Measurements from ENCODE around the gene DPP10. TPM values are rescaled to one million over a fixed set of nuclear protein-coding genes. Genes with fewer than 3 reads are reported as not detected.
"Not testable (repeated sequence)": the region's sequence is repeated elsewhere in the genome, so short reads cannot be mapped to it uniquely, and the experiment has no call there.

Gene DPP10
- total RNA-seq, 2 donors from 2014 or later: not detected

GRCh38 chr2:115071534-115071933 is 629.1 kb downstream of the DPP10 start:
- Mint-ChIP-seq H3K27me3 (ENCODE audit: low read depth) (no peaks in the 10 kb centered on the region), H3K4me3 (no peak overlapping the region), H3K9me3 (peaks cover 5 to 10% of the 10 kb centered on the region in 2 donors), H3K27ac (no peak overlapping the region), H3K36me3 (ENCODE audit: insufficient read depth in 2 of 2) (peaks cover 0 to 4% of the 10 kb centered on the region in 2 donors), H3K4me1 (ENCODE audit: low read depth) (no peaks in the 10 kb centered on the region)
- DNase-seq: no peak
- no peak for ATAC-seq (replicated peaks in 1 of 2)

DNA sequence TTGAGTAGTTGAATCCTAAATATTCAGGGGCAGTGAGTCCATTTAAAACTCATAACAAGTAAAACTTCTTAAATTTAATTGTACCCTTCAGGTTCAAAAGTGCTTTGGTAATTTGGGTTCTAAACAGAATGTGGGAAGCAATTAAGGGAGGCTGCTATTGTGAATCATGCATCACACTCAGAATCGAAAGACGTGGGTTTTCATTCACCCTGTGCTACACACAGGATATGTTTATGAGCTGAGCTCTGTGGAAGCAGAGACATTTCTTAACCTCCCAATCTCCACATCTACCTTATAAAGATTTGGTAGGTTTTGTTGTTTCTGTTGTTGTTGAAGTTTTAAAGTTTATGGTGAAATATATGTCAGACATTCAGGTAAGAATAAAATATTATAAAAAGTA is 633.4 kb downstream of the DPP10 start:
- H3K27me3 Mint-ChIP-seq (ENCODE audit: low read depth): no peaks in the 10 kb centered on the region
- H3K4me1 Mint-ChIP-seq (ENCODE audit: low read depth): no peaks in the 10 kb centered on the region
- H3K27ac Mint-ChIP-seq: no peak overlapping the region
- H3K4me3 Mint-ChIP-seq: no peak overlapping the region
- H3K9me3 Mint-ChIP-seq: peaks cover 0 to 10% of the 10 kb centered on the region in 2 donors
- no peak for ATAC-seq (replicated peaks in 1 of 2)
- no peak for DNase-seq
- no peaks in the 10 kb centered on the region for H3K36me3 Mint-ChIP-seq (ENCODE audit: insufficient read depth in 2 of 2)

GRCh38 chr2:115077626-115078025 is 635.2 kb downstream of the DPP10 start:
- no peak overlapping the region for H3K4me3 Mint-ChIP-seq
- no peaks in the 10 kb centered on the region for H3K4me1 Mint-ChIP-seq (ENCODE audit: low read depth)
- ATAC-seq (replicated peaks in 1 of 2) (no peak), DNase-seq (no peak)
- peaks cover 0 to 8% of the 10 kb centered on the region in 2 donors for H3K9me3 Mint-ChIP-seq
- no peak overlapping the region for H3K27ac Mint-ChIP-seq
- H3K36me3 Mint-ChIP-seq (ENCODE audit: insufficient read depth in 2 of 2): no peaks in the 10 kb centered on the region
- no peaks in the 10 kb centered on the region for H3K27me3 Mint-ChIP-seq (ENCODE audit: low read depth)

- Mint-ChIP-seq H3K36me3 (ENCODE audit: insufficient read depth in 2 of 2) (no peaks in the 10 kb centered on the region), H3K4me3 (no peak overlapping the region), H3K27ac (no peak overlapping the region), H3K4me1 (ENCODE audit: low read depth) (no peaks in the 10 kb centered on the region), H3K27me3 (ENCODE audit: low read depth) (no peaks in the 10 kb centered on the region), H3K9me3 (peaks cover 2 to 3% of the 10 kb centered on the region in 2 donors)
- ATAC-seq (replicated peaks in 1 of 2) (no peak), DNase-seq (no peak)
These were observed 640.8 kb downstream of the DPP10 start for GRCh38 chr2:115083225-115083624.

DNA sequence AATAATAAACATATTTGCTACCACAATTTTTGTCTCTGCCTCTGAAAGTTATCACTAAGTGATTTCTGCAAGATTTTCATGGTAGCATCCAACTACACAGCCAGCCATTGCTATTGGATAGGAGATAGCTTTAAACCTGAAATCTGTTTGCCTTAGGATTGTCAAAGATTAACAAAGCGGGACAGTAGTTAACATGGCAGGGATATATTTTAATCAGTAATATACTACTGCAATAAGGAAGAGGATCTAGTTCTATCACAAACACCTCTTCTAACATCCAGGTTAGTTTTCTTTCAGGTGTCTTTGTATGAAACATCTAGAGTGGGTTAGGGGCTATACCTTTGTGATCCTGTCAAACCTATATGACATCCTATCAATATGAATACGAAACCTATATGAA is 641.3 kb downstream of the DPP10 start:
- H3K4me1 Mint-ChIP-seq (ENCODE audit: low read depth): no peaks in the 10 kb centered on the region
- no peak for ATAC-seq (replicated peaks in 1 of 2)

DNA sequence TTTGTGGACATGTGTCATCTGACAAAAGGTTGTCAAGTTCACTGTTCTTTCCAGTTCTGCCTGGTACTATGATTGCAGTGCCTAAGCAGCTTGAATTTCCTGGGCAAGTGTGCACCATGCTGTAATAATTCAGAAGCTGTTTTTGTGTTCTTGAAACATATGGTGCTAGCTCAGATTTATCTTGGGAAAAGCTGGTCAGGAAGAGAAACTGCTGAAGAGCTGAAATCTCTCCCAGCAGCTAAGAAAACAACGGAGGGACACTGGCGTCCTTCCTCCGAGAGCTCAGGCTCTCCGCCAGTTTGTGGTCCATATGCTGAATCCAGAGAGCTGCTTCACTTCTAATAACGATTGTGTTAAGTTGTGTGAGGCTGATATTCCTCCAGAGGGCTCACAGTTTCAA is 642.0 kb downstream of the DPP10 start:
- H3K4me3 Mint-ChIP-seq: no peak overlapping the region
- H3K36me3 Mint-ChIP-seq (ENCODE audit: insufficient read depth in 2 of 2): no peaks in the 10 kb centered on the region
- H3K27ac Mint-ChIP-seq: no peak overlapping the region
- peaks cover 8% of the 10 kb centered on the region in 2 donors for H3K9me3 Mint-ChIP-seq
- ATAC-seq (replicated peaks in 1 of 2) (no peak), DNase-seq (no peak)
- H3K27me3 Mint-ChIP-seq (ENCODE audit: low read depth): no peaks in the 10 kb centered on the region
- H3K4me1 Mint-ChIP-seq (ENCODE audit: low read depth): no peaks in the 10 kb centered on the region

More for the DNA sequence above, 641.3 kb downstream of the DPP10 start:
- Mint-ChIP-seq H3K27ac (no peak overlapping the region), H3K4me3 (no peak overlapping the region), H3K9me3 (peaks cover 2 to 3% of the 10 kb centered on the region in 2 donors), H3K36me3 (ENCODE audit: insufficient read depth in 2 of 2) (no peaks in the 10 kb centered on the region), H3K27me3 (ENCODE audit: low read depth) (no peaks in the 10 kb centered on the region)
- DNase-seq: no peak

DNA sequence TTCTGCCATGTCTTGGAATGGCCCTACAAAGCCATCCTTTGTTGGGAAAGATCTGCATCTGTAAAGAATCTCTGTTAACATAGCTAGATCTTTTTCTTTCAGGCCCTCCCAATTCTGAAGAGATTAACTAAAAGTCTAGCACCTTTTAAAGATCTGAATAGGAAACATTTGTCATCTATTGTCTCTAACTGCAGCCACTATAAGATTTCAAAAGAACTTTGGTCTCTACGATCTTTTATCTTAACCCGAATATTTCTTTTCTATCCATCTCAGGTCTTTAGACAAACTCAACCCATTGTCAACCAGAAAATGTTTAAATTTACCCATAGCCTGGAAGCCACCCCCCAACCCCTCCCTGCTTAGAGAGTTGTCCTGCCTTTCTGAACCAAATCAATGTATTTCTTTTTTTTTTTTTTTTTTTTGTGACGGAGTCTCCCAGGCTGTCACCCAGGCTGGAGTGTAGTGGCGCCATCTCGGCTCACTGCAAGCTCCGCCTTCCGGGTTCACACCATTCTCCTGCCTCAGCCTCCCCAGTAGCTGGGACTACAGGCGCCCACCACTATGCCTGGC is 643.7 kb downstream of the DPP10 start:
- not testable (repeated sequence) for H3K4me3 Mint-ChIP-seq; H3K27ac Mint-ChIP-seq; ATAC-seq (replicated peaks in 1 of 2); DNase-seq; H3K4me1 Mint-ChIP-seq (ENCODE audit: low read depth); H3K27me3 Mint-ChIP-seq (ENCODE audit: low read depth); H3K36me3 Mint-ChIP-seq (ENCODE audit: insufficient read depth in 2 of 2)
- peaks cover 10 to 11% of the 10 kb centered on the region in 2 donors for H3K9me3 Mint-ChIP-seq

GRCh38 chr2:115094441-115094840 is 652.0 kb downstream of the DPP10 start:
- Mint-ChIP-seq H3K9me3 (peaks cover 5 to 10% of the 10 kb centered on the region in 2 donors), H3K27ac (no peak overlapping the region), H3K36me3 (ENCODE audit: insufficient read depth in 2 of 2) (no peaks in the 10 kb centered on the region), H3K4me3 (no peak overlapping the region), H3K27me3 (ENCODE audit: low read depth) (no peaks in the 10 kb centered on the region), H3K4me1 (ENCODE audit: low read depth) (no peaks in the 10 kb centered on the region)
- ATAC-seq (replicated peaks in 1 of 2) (no peak), DNase-seq (no peak)

- Mint-ChIP-seq H3K4me3 (no peak overlapping the region), H3K4me1 (ENCODE audit: low read depth) (no peaks in the 10 kb centered on the region), H3K27ac (no peak overlapping the region), H3K9me3 (peaks cover 0 to 2% of the 10 kb centered on the region in 2 donors), H3K27me3 (ENCODE audit: low read depth) (no peaks in the 10 kb centered on the region), H3K36me3 (ENCODE audit: insufficient read depth in 2 of 2) (no peaks in the 10 kb centered on the region)
- DNase-seq (no peak), ATAC-seq (replicated peaks in 1 of 2) (no peak)
These were observed 663.5 kb downstream of the DPP10 start for GRCh38 chr2:115105966-115106365.

- H3K4me3 Mint-ChIP-seq: no peak overlapping the region
- no peaks in the 10 kb centered on the region for H3K4me1 Mint-ChIP-seq (ENCODE audit: low read depth)
- DNase-seq (no peak), ATAC-seq (replicated peaks in 1 of 2) (no peak)
- peaks cover 4 to 5% of the 10 kb centered on the region in 2 donors for H3K9me3 Mint-ChIP-seq
- no peak overlapping the region for H3K27ac Mint-ChIP-seq
- no peaks in the 10 kb centered on the region for H3K27me3 Mint-ChIP-seq (ENCODE audit: low read depth)
- H3K36me3 Mint-ChIP-seq (ENCODE audit: insufficient read depth in 2 of 2): no peaks in the 10 kb centered on the region
These were observed 672.7 kb downstream of the DPP10 start for GRCh38 chr2:115115135-115115534.

DNA sequence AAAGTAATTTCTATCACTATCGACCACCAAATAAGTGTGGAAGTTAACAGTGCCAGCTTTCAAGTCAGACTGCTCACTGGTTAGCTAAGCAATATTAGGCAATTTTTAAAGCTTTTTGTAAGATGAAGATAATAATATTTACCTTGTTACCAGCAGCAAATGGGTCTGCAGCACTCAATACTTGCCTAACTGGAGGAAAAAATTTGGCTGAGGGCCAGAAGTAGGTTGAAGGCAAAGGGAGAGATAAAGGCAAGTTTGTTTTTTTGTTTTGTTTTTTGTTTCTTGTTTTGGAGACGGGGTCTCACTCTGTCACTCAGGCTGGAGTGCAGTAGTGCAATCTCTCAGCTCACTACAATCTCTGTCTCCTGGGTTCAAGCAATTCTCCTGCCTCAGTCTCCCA is 675.9 kb downstream of the DPP10 start:
- peaks cover 3 to 5% of the 10 kb centered on the region in 2 donors for H3K9me3 Mint-ChIP-seq
- no peak for DNase-seq
- no peak overlapping the region for H3K4me3 Mint-ChIP-seq
- no peak for ATAC-seq (replicated peaks in 1 of 2)
- no peak overlapping the region for H3K27ac Mint-ChIP-seq
- no peaks in the 10 kb centered on the region for H3K27me3 Mint-ChIP-seq (ENCODE audit: low read depth)
- no peaks in the 10 kb centered on the region for H3K4me1 Mint-ChIP-seq (ENCODE audit: low read depth)
- H3K36me3 Mint-ChIP-seq (ENCODE audit: insufficient read depth in 2 of 2): no peaks in the 10 kb centered on the region

GRCh38 chr2:115119086-115119485 is 676.6 kb downstream of the DPP10 start:
- H3K9me3 Mint-ChIP-seq: peaks cover 2 to 5% of the 10 kb centered on the region in 2 donors
- no peaks in the 10 kb centered on the region for H3K27me3 Mint-ChIP-seq (ENCODE audit: low read depth)
- no peak for ATAC-seq (replicated peaks in 1 of 2)

GRCh38 chr2:115122701-115123100 is 680.3 kb downstream of the DPP10 start:
- Mint-ChIP-seq H3K36me3 (ENCODE audit: insufficient read depth in 2 of 2) (no peaks in the 10 kb centered on the region), H3K4me3 (no peak overlapping the region), H3K9me3 (peaks cover 0 to 6% of the 10 kb centered on the region in 2 donors), H3K4me1 (ENCODE audit: low read depth) (no peaks in the 10 kb centered on the region), H3K27ac (no peak overlapping the region), H3K27me3 (ENCODE audit: low read depth) (no peaks in the 10 kb centered on the region)
- DNase-seq (no peak), ATAC-seq (replicated peaks in 1 of 2) (no peak)

More at GRCh38 chr2:115119086-115119485, 676.6 kb downstream of the DPP10 start:
- no peak overlapping the region for H3K27ac Mint-ChIP-seq
- H3K4me3 Mint-ChIP-seq: no peak overlapping the region
- no peaks in the 10 kb centered on the region for H3K4me1 Mint-ChIP-seq (ENCODE audit: low read depth)
- no peaks in the 10 kb centered on the region for H3K36me3 Mint-ChIP-seq (ENCODE audit: insufficient read depth in 2 of 2)
- DNase-seq: no peak

GRCh38 chr2:115124817-115125216 is 682.4 kb downstream of the DPP10 start:
- no peak overlapping the region for H3K27ac Mint-ChIP-seq
- ATAC-seq (replicated peaks in 1 of 2) (no peak), DNase-seq (no peak)
- H3K27me3 Mint-ChIP-seq (ENCODE audit: low read depth): no peaks in the 10 kb centered on the region
- H3K4me3 Mint-ChIP-seq: no peak overlapping the region
- H3K4me1 Mint-ChIP-seq (ENCODE audit: low read depth): no peaks in the 10 kb centered on the region
- peaks cover under 1 to 4% of the 10 kb centered on the region in 2 donors for H3K9me3 Mint-ChIP-seq
- H3K36me3 Mint-ChIP-seq (ENCODE audit: insufficient read depth in 2 of 2): no peaks in the 10 kb centered on the region

Measured in activated T-cell treated with anti-CD3 and anti-CD28 coated beads, Interleukin-2, amount 50 U/mL, for 72 hours (primary cell).